Activated CD8-positive, alpha-beta memory T cell treated with anti-CD3 and anti-CD28 coated beads, Interleukin-2, amount 50 U/mL, for 1 hour (primary cell): ENCODE data around the gene MAP3K2.
"Not testable (repeated sequence)": the region's sequence is repeated elsewhere in the genome, so short reads cannot be mapped to it uniquely, and the experiment has no call there.

Experiments used
- DNase-seq: peaks from one replicate; pipeline ENCODE4 v3.0.0-alpha.2; 2020; ENCODE audit errors: extremely low read depth

Gene MAP3K2

GRCh38 chr2:127382831-127383230, 4.9 kb downstream of the MAP3K2 start:
- DNase-seq = no peak

GRCh38 chr2:127381762-127382161, 6.0 kb downstream of the MAP3K2 start:
- DNase-seq = no peak

- DNase-seq = no peak
These were observed 7.9 kb downstream of the MAP3K2 start for GRCh38 chr2:127379712-127380355.

GRCh38 chr2:127378720-127379119, 9.1 kb downstream of the MAP3K2 start:
- no peak for DNase-seq

GRCh38 chr2:127377262-127377661, 10.5 kb downstream of the MAP3K2 start:
- DNase-seq = no peak

GRCh38 chr2:127376257-127376656, 11.5 kb downstream of the MAP3K2 start:
- no peak for DNase-seq

- DNase-seq = no peak
These were observed 14.3 kb downstream of the MAP3K2 start for GRCh38 chr2:127373362-127374083.

- DNase-seq = no peak
These were observed 16.7 kb downstream of the MAP3K2 start for GRCh38 chr2:127371037-127371436.

- no peak for DNase-seq
These were observed 17.8 kb downstream of the MAP3K2 start for GRCh38 chr2:127370010-127370409.

GRCh38 chr2:127365211-127365643, 22.5 kb downstream of the MAP3K2 start:
- no peak for DNase-seq

GRCh38 chr2:127362971-127363370, 24.8 kb downstream of the MAP3K2 start:
- DNase-seq = no peak

GRCh38 chr2:127361929-127362885, 25.6 kb downstream of the MAP3K2 start:
- no peak for DNase-seq

GRCh38 chr2:127360242-127360641, 27.5 kb downstream of the MAP3K2 start:
- DNase-seq = no peak

- DNase-seq = no peak
These were observed 28.3 kb downstream of the MAP3K2 start for GRCh38 chr2:127359520-127359919.

- no peak for DNase-seq
These were observed 28.8 kb downstream of the MAP3K2 start for GRCh38 chr2:127358971-127359370.

- DNase-seq = no peak
These were observed 29.7 kb downstream of the MAP3K2 start for GRCh38 chr2:127358044-127358443.

GRCh38 chr2:127357591-127357990, 30.2 kb downstream of the MAP3K2 start:
- no peak for DNase-seq

GRCh38 chr2:127356531-127356930, 31.2 kb downstream of the MAP3K2 start:
- no peak for DNase-seq

GRCh38 chr2:127355407-127356008, 32.3 kb downstream of the MAP3K2 start:
- peak; percentile 8 for DNase-seq

GRCh38 chr2:127353873-127354676, 33.7 kb downstream of the MAP3K2 start:
- not testable (repeated sequence) for DNase-seq

GRCh38 chr2:127353223-127353622, 34.6 kb downstream of the MAP3K2 start:
- DNase-seq = not testable (repeated sequence)
